Left ventricle myocardium inferior (tissue), 1 donor: ENCODE measurements around the gene PAX6. TPM values are rescaled to one million over a fixed set of nuclear protein-coding genes. Genes with fewer than 3 reads are reported as not detected.

Source experiments
- DNase-seq: peaks from one replicate; pipeline ENCODE4 v3.0.0-alpha.2; 2020
- H3K27ac ChIP-seq: fragments of 200-600 bp; replicated peaks from 2 replicates; pipeline ENCODE4 v1.8.0; 2021
- H3K27me3 ChIP-seq: fragments of 200-600 bp; 2 replicates; pipeline ENCODE4 v1.8.0; 2021; ENCODE audit warnings: low read depth
- H3K36me3 ChIP-seq: fragments of 200-600 bp; 2 replicates; pipeline ENCODE4 v1.8.0; 2021
- H3K4me1 ChIP-seq: fragments of 200-600 bp; 2 replicates; pipeline ENCODE4 v1.8.0; 2021
- H3K4me3 ChIP-seq: fragments of 200-600 bp; 2 replicates; pipeline ENCODE4 v1.8.0; 2021; ENCODE audit warnings: mild to moderate bottlenecking, moderate library complexity
- H3K9me3 ChIP-seq: fragments of 200-600 bp; replicated peaks from 2 replicates; pipeline ENCODE4 v1.8.0; 2021
- intact Hi-C: fragments of 100-400 bp; cut with micrococcal nuclease; formaldehyde crosslinking; loops from one replicate; pipeline ENCODE4 v1.11.0; 2022
- total RNA-seq: library from RNA; stranded (reverse); fragmentation: NEBNext Ultra II Directional; extraction: Animal tissue kit (Norgen Biotek cat#: 25700); gene quantifications from one replicate; pipeline ENCODE4 v1.2.1, GENCODE V29; 2021
- TF ChIP-seq, protein P1 (sequence below): fragments of 200-600 bp; IDR thresholded peaks from 2 replicates; pipeline ENCODE4 v1.8.0; 2021; ENCODE audit warnings: antibody characterized with exemption, mild to moderate bottlenecking, borderline replicate concordance
- donor health status: DM: no; HTN: yes; CAD: no; lungs with severe emphysema.

PAX6 gene
- total RNA-seq, 1 donor from 2014 or later, result not detected

DNA sequence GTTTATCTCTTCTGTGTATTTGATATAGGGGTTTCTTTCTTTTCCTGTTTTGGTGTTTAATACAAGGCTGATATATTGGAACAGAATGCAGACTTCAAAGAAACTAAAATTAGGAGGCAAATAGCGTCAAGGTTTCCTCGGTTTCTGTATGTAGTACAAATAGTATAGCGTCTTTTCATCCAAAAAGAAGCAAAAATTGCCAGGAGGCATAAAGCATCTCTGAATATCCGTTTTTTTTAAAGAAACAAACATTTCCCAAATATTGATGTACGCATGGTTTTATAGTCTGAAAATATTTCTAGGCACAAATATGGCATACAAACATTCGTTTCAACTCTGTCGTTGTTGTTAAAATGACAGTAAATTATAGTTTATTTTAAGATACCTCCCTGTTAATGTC, 17.1 kb upstream of the PAX6 start:
- no peak for DNase-seq
- no peaks in the 10 kb centered on the region for H3K9me3 ChIP-seq
- H3K27ac ChIP-seq, result no peak overlapping the region
- peaks cover 22% of the 10 kb centered on the region for H3K4me1 ChIP-seq
- H3K27me3 ChIP-seq, result peaks cover 100% of the 10 kb centered on the region
- intact Hi-C loops, result no loop called here
- TF ChIP-seq, protein P1, sequence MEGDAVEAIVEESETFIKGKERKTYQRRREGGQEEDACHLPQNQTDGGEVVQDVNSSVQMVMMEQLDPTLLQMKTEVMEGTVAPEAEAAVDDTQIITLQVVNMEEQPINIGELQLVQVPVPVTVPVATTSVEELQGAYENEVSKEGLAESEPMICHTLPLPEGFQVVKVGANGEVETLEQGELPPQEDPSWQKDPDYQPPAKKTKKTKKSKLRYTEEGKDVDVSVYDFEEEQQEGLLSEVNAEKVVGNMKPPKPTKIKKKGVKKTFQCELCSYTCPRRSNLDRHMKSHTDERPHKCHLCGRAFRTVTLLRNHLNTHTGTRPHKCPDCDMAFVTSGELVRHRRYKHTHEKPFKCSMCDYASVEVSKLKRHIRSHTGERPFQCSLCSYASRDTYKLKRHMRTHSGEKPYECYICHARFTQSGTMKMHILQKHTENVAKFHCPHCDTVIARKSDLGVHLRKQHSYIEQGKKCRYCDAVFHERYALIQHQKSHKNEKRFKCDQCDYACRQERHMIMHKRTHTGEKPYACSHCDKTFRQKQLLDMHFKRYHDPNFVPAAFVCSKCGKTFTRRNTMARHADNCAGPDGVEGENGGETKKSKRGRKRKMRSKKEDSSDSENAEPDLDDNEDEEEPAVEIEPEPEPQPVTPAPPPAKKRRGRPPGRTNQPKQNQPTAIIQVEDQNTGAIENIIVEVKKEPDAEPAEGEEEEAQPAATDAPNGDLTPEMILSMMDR, result no peak
- H3K36me3 ChIP-seq, result no peaks in the 10 kb centered on the region
- no peak overlapping the region for H3K4me3 ChIP-seq

DNA sequence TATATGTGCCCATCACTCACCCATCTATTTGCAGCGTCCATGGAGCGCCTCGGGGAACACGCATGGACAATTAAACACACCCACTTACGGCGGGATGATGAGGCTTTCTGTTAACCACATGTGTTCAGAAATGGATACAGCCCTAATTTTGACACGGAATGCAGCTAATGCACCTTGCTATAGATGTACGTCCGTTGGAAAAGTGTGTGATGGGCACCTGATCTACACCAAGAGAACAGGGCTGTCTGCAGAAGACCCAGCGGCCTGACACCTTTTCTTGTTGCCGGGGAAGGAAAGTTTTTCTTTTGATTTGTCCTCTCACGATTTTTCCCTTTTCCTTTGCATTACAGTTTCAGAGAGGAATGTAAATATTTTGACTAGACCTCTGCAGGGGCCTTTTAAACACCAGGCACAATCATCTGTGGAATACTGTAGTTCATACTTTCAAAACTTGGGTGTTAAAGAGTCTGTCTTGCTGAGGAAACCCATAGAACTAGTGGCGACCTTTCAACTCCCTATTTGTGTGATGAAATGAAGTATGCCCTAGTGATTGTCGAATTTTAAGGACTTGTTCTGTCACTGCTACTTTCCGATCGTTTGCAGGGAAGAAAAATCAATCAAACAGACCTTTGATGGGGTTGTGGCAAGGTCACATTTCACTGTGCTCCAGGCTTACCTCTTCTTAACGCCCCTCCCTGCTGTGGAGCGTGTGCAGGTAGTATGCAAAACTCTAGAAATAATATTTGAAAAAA, 16.5 kb upstream of the PAX6 start:
- DNase-seq, result no peak

DNA sequence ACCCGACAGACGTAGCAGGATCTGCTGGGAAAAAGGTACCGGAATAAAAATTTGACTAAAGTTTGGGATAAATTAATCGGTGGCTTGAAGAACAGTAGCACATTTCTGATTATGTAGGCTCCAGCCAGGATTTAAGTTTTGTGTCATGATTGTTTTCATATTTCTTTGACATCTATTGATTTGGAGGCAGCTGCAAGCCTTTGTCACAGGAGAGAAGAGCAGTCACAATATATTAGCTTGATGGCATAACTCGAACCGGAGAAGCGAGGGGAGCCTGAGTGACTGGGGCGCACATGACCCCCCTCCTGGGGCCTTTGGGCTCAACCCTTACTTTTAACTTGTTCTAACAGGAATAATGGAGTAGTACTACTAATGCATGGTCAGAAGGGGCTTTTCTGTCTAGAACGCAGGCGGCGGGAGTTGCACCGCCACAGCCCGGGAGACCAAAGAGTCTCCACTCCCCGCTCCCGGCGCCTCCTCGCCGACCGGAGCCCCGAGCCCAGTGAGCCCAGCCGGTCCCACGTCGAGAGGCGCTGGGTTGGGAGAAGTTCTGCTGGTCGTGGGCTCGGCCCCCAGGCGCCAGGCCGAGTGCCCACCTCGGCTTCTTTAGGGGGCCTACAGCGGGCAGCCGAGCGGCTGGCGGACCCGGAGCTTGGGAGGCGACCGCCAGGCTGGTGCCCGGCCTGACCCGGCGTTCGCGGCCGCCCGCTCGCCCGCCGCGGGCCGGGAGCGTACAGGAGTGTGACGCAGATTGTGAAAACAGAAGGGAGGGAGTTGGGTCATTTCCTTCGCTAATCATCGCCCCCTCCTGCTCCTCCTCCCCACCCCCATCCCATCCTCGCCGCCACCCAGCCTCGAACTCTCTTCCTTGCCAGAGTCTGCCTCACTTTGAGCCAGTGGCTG, 15.7 kb upstream of the PAX6 start:
- TF ChIP-seq, protein P1, result no peak
- Histone ChIP-seq H3K9me3 (no peaks in the 10 kb centered on the region), H3K4me1 (peaks cover 22% of the 10 kb centered on the region), H3K4me3 (peak overlapping the region; percentile 38), H3K27me3 (peaks cover 100% of the 10 kb centered on the region), H3K27ac (no peak overlapping the region), H3K36me3 (no peaks in the 10 kb centered on the region)
- intact Hi-C loops, result no loop called here
- DNase-seq, result no peak

More for the DNA sequence above, 16.5 kb upstream of the PAX6 start:
- Histone ChIP-seq H3K27ac (no peak overlapping the region), H3K9me3 (no peaks in the 10 kb centered on the region), H3K27me3 (peaks cover 100% of the 10 kb centered on the region), H3K36me3 (no peaks in the 10 kb centered on the region), H3K4me1 (peaks cover 22% of the 10 kb centered on the region), H3K4me3 (peak overlapping the region; percentile 38)
- intact Hi-C loops, result no loop called here
- TF ChIP-seq, protein P1, result no peak

DNA sequence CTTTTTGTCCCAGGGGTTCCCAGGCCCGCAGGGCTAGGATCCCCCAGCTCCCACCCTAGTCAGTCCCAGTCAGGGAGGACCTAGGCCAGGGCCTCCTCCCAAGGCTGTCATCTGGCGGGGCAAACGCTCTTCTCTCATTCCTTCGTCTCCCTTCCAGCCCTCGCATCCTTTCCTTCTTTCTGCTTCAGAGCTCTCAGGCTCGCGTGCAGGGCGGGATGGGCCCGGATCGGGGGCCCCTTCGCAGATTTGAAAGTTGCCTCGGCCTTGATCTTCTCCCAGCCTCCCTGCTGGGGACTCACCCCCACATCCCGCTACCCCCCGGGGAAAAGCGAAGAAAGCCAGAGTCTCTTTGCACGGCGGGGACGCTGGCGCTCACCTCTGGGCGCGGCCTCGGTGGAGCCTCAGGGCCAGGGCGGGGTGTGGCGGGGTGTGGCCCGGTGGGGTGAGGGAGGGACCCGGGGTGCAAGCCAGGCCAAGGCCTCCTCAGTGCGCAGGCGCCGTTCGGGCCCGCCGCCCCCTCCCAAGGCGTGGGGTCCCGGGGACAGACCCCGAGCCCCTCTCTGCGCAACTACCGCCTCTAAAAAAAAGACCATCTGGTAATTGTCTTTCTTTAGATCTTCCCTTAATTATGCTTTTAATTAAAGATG, 14.8 kb upstream of the PAX6 start:
- intact Hi-C loops, result no loop called here
- H3K27me3 ChIP-seq, result peaks cover 100% of the 10 kb centered on the region

More for the DNA sequence above, 14.8 kb upstream of the PAX6 start:
- no peak overlapping the region for H3K4me3 ChIP-seq
- no peak for DNase-seq
- H3K4me1 ChIP-seq, result peaks cover 22% of the 10 kb centered on the region
- H3K27ac ChIP-seq, result no peak overlapping the region
- H3K9me3 ChIP-seq, result no peaks in the 10 kb centered on the region
- no peaks in the 10 kb centered on the region for H3K36me3 ChIP-seq
- TF ChIP-seq, protein P1, result no peak
